CD4-positive, alpha-beta T cell (primary cell): Measurements from ENCODE around the gene POFUT1. TPM values are rescaled to one million over a fixed set of nuclear protein-coding genes. Genes with fewer than 3 reads are reported as not detected.
"Not testable (repeated sequence)": the region's sequence is repeated elsewhere in the genome, so short reads cannot be mapped to it uniquely, and the experiment has no call there.

Experiments
- ATAC-seq: fragments of 200-7000 bp; cut with Tn5 transposase; one replicate; pipeline ENCODE4 v1.10.0; 2022; ENCODE audit warnings: mild to moderate bottlenecking; ENCODE audit not compliant: poor library complexity
- CTCF ChIA-PET: fragments of 350-600 bp; sonication (Branson Sonifier 250); formaldehyde crosslinking; loops from one replicate; lab custom pipeline; 2021; ENCODE audit warnings: antibody characterized with exemption, inconsistent platforms; lab: Charles Lee
- POLR2A ChIA-PET: fragments of 350-600 bp; sonication (Branson Sonifier 250); formaldehyde crosslinking; loops from one replicate; lab custom pipeline; 2021; ENCODE audit warnings: antibody characterized with exemption, inconsistent platforms; lab: Charles Lee
- DNase-seq, 14 experiments: peaks; one replicate each; pipeline ENCODE4 v3.0.0-alpha.2; 2013 to 2020; ENCODE audit warnings: mixed read lengths in 2 of 14
- H3K27ac ChIP-seq, 2 donors: one replicate each; pipeline versions ENCODE4 v1.5.1 to v1.7.0; 2013; ENCODE audit warnings: low read length in 2 of 2, low read depth in 1 of 2, mild to moderate bottlenecking in 1 of 2
- H3K27me3 ChIP-seq, 2 experiments: 1 replicate in 1 of 2; 2 replicates in 1 of 2; pipeline versions ENCODE4 v1.6.1 to v1.7.0; 2013; ENCODE audit warnings: low read length in 2 of 2, control low read depth in 1 of 2, mild to moderate bottlenecking in 1 of 2, moderate library complexity in 1 of 2; ENCODE audit not compliant: insufficient read depth in 2 of 2, control insufficient read depth in 1 of 2
- H3K36me3 ChIP-seq: one replicate; pipeline ENCODE4 v1.6.1; 2013; ENCODE audit warnings: low read length, control low read depth; ENCODE audit not compliant: insufficient read depth
- H3K4me1 ChIP-seq: one replicate; pipeline ENCODE4 v1.6.1; 2013; ENCODE audit warnings: low read length, control low read depth; ENCODE audit not compliant: insufficient read depth
- H3K4me3 ChIP-seq: one replicate; pipeline ENCODE4 v1.5.1; 2013; ENCODE audit warnings: mild to moderate bottlenecking, low read length, moderate library complexity
- H3K9me3 ChIP-seq, 2 experiments: 1 replicate in 1 of 2; 2 replicates in 1 of 2; pipeline versions ENCODE4 v1.6.1 to v1.7.0; 2013; ENCODE audit warnings: low read length in 2 of 2, mild to moderate bottlenecking in 2 of 2, control low read depth in 1 of 2, moderate library complexity in 1 of 2; ENCODE audit not compliant: control insufficient read depth in 1 of 2, insufficient read depth in 1 of 2
- H3K27ac Mint-ChIP-seq: one replicate; pipeline ENCODE4 v1.8.0; 2020; ENCODE audit warnings: mixed read lengths
- H3K27me3 Mint-ChIP-seq: one replicate; pipeline ENCODE4 v1.8.0; 2021; ENCODE audit warnings: mixed read lengths
- H3K36me3 Mint-ChIP-seq: one replicate; pipeline ENCODE4 v1.8.0; 2021; ENCODE audit warnings: low read depth, mixed read lengths
- H3K4me1 Mint-ChIP-seq: one replicate; pipeline ENCODE4 v1.8.0; 2021; ENCODE audit warnings: low read depth, mixed read lengths
- H3K4me3 Mint-ChIP-seq: one replicate; pipeline ENCODE4 v1.8.0; 2020; ENCODE audit warnings: mild to moderate bottlenecking, mixed read lengths
- H3K9me3 Mint-ChIP-seq: one replicate; pipeline ENCODE4 v1.8.0; 2020; ENCODE audit warnings: mixed read lengths
- intact Hi-C, 2 experiments: fragments of 100-400 bp; cut with DNase I in 1 of 2; cut with micrococcal nuclease in 1 of 2; formaldehyde crosslinking; loops; one replicate each; pipeline versions ENCODE4 v1.15.1 to v1.9.0; 2023 to 2025; cut with DNase I, micrococcal nuclease
- total RNA-seq, 174 experiments: library from RNA in 2 of 174; stranded (reverse) in 2 of 174; gene quantifications; one replicate each; pipeline ENCODE4 v1.2.3 and lab custom pipeline; 2021 to 2026
- TF ChIP-seq, protein P1 (sequence below): fragments of 200-600 bp; IDR thresholded peaks from one replicate; pipeline ENCODE4 v1.8.0; 2022; ENCODE audit warnings: antibody characterized with exemption, mild to moderate bottlenecking

The POFUT1 gene
- total RNA-seq, 2 experiments from 2014 or later = 7.5 to 8.8 TPM

DNA sequence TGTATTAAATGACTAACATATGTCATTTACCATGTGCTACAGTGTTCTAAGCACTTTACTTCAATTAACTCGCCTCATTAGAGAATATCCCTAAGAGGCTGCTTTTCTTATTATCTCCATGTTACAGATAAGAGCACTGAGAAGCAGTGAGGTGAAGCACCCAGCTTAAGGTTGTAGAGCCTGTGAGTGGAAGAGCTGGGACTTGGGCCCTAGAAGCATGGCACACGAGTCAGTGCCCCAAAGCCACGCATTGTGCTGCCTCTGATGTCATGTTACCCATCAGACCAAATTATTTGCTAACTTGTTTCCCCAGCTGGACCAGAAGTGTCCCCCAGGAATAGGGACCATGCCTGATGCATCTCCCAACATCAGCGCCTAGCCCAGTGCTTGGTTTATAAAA, 34.1 kb downstream of the POFUT1 start:
- POLR2A ChIA-PET = no interaction called here
- CTCF ChIA-PET = no interaction called here
- TF ChIP-seq, protein P1, sequence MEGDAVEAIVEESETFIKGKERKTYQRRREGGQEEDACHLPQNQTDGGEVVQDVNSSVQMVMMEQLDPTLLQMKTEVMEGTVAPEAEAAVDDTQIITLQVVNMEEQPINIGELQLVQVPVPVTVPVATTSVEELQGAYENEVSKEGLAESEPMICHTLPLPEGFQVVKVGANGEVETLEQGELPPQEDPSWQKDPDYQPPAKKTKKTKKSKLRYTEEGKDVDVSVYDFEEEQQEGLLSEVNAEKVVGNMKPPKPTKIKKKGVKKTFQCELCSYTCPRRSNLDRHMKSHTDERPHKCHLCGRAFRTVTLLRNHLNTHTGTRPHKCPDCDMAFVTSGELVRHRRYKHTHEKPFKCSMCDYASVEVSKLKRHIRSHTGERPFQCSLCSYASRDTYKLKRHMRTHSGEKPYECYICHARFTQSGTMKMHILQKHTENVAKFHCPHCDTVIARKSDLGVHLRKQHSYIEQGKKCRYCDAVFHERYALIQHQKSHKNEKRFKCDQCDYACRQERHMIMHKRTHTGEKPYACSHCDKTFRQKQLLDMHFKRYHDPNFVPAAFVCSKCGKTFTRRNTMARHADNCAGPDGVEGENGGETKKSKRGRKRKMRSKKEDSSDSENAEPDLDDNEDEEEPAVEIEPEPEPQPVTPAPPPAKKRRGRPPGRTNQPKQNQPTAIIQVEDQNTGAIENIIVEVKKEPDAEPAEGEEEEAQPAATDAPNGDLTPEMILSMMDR = no peak

DNA sequence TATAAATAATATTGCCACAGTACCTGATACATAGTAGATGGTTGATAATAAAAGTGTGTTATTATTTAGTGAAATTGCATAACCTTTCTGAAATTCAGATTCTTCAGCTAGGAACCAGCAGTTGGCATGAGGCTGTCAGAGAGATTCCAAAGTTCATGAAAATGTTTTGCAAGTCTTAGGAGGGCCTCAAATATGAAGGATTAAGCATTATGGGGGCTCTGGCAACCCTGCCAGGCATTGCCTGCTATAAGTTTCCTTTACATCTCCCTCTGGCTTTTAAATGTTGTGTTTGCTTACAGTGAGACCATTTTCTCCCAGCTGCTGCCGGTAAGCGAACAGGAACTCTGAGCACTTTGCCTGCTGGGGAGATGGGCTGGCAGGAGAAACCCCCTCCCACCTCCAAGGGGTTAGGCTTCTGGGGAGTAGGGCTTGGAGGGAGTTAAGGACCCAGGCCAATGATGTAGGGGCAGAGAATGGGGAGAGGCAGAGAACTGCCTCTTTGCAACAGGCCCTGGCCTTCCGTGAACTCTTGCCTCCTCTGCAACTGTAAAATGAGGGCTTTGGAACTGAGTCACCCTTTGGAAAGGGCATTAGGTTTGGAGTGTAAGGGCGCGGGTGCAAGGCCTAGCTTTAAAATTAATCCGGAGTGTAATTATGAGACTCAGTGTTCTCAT, 36.6 kb downstream of the POFUT1 start:
- Mint-ChIP-seq H3K27ac (no peak overlapping the region), H3K4me1 (peaks cover 5% of the 10 kb centered on the region), H3K9me3 (no peaks in the 10 kb centered on the region), H3K4me3 (no peak overlapping the region), H3K36me3 (no peaks in the 10 kb centered on the region), H3K27me3 (no peaks in the 10 kb centered on the region)
- no peak for DNase-seq
- POLR2A ChIA-PET = no interaction called here
- H3K4me1 ChIP-seq = peaks cover 5% of the 10 kb centered on the region
- no peaks in the 10 kb centered on the region for H3K36me3 ChIP-seq
- no peaks in the 10 kb centered on the region for H3K27me3 ChIP-seq
- H3K27ac ChIP-seq = no peak overlapping the region
- ATAC-seq = no peak
- TF ChIP-seq, protein P1 = no peak
- no peaks in the 10 kb centered on the region for H3K9me3 ChIP-seq
- CTCF ChIA-PET = no interaction called here
- no peak overlapping the region for H3K4me3 ChIP-seq
- intact Hi-C loops = no loop called here

More for the DNA sequence above, 34.1 kb downstream of the POFUT1 start:
- H3K27ac Mint-ChIP-seq = no peak overlapping the region
- no peak overlapping the region for H3K4me3 Mint-ChIP-seq
- DNase-seq = no peak
- H3K4me3 ChIP-seq = no peak overlapping the region
- peaks cover 2% of the 10 kb centered on the region for H3K36me3 ChIP-seq
- H3K9me3 Mint-ChIP-seq = no peaks in the 10 kb centered on the region
- H3K27me3 Mint-ChIP-seq = no peaks in the 10 kb centered on the region
- intact Hi-C loops = no loop called here
- peaks cover 2% of the 10 kb centered on the region for H3K36me3 Mint-ChIP-seq
- ATAC-seq = no peak
- H3K4me1 ChIP-seq = no peaks in the 10 kb centered on the region
- no peaks in the 10 kb centered on the region for H3K27me3 ChIP-seq
- no peaks in the 10 kb centered on the region for H3K9me3 ChIP-seq
- H3K27ac ChIP-seq = no peak overlapping the region
- H3K4me1 Mint-ChIP-seq = no peaks in the 10 kb centered on the region

- H3K27me3 Mint-ChIP-seq = no peaks in the 10 kb centered on the region
- intact Hi-C loops = no loop called here
- H3K36me3 ChIP-seq = no peaks in the 10 kb centered on the region
- no peaks in the 10 kb centered on the region for H3K36me3 Mint-ChIP-seq
- peaks cover 11% of the 10 kb centered on the region for H3K4me1 ChIP-seq
- H3K27ac Mint-ChIP-seq = no peak overlapping the region
- ChIA-PET CTCF (no interaction called here), POLR2A (no interaction called here)
- TF ChIP-seq, protein P1 = no peak
- ATAC-seq (no peak), DNase-seq (no peak)
- H3K27me3 ChIP-seq = no peaks in the 10 kb centered on the region
- H3K4me3 Mint-ChIP-seq = no peak overlapping the region
- H3K4me3 ChIP-seq = no peak overlapping the region
- H3K4me1 Mint-ChIP-seq = peaks cover 11% of the 10 kb centered on the region
- H3K9me3 ChIP-seq = no peaks in the 10 kb centered on the region
- H3K27ac ChIP-seq = no peak overlapping the region
- no peaks in the 10 kb centered on the region for H3K9me3 Mint-ChIP-seq
These were observed 37.3 kb downstream of the POFUT1 start for GRCh38 chr20:32244959-32245358.

GRCh38 chr20:32246208-32246607, 38.5 kb downstream of the POFUT1 start:
- not testable (repeated sequence) for H3K27ac Mint-ChIP-seq

More at GRCh38 chr20:32246208-32246607, 38.5 kb downstream of the POFUT1 start:
- H3K4me3 ChIP-seq, H3K27me3 Mint-ChIP-seq, H3K9me3 ChIP-seq, H3K36me3 ChIP-seq, H3K27me3 ChIP-seq, H3K27ac ChIP-seq, H3K36me3 Mint-ChIP-seq, H3K4me3 Mint-ChIP-seq, intact Hi-C loops, ATAC-seq, H3K9me3 Mint-ChIP-seq, POLR2A ChIA-PET, DNase-seq, CTCF ChIA-PET: not testable (repeated sequence)
- peaks cover 11% of the 10 kb centered on the region for H3K4me1 ChIP-seq
- H3K4me1 Mint-ChIP-seq = peaks cover 14% of the 10 kb centered on the region
